GM19324 (cell line): ENCODE data around the gene PPP1R16B.

Source experiments
- ATAC-seq: cut with Tn5 transposase; IDR thresholded peaks from one replicate; pipeline ENCODE4 v1.9.1; 2021; ENCODE audit warnings: mild to moderate bottlenecking, moderate library complexity; ENCODE audit not compliant: unreplicated experiment, low FRiP score

PPP1R16B gene

DNA sequence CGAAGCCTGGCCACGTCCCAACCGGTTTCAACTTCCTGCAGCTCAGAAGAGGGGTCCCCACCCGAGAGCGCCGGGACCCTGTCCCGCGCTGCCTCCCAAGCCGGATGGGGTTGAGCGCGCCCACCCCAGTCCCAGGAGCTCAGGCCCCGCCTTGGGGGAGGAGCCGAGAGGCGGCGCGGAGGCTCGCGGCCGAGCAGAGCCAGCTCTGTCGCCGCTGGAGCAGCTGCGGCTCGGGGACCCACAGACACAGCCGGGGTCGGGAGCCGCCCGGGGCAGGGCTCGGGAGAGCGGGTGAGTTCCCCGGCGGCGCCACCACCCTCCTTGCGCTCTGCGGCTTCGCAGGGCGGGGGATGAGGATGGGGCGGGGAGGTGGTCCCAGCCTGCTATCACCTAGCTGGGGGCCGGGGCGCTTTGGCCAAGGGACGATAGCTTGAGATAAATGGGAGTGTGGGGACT lies at the start of gene PPP1R16B:
TSS of gene PPP1R16B (plus strand) at position 196 of the 456 bp plus-strand sequence. CDS start 30,229 bp downstream, outside the sequence.
- ATAC-seq, result peak; percentile 52

GRCh38 chr20:38757145-38757775 lies 48.2 kb upstream of the PPP1R16B start:
- no peak for ATAC-seq

DNA sequence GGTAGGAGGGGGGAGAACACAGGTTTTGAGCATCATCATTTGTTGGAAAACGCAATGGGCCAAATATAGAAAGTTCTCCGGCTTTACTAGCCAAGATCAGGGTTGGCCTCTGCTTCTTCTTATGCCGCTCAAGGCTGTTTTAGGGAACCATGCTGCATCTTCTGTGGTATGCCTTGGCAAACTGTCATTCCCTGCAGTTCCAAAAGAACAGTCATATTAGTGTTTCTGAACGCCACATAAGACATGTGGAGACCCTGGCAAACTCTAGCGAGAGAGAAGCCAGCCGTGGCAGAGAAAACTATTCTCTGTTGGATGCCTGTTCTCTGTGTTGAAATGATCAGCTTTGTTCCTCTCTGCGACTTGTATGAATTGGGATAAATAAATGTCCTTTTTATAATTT lies 46.4 kb upstream of the PPP1R16B start:
- no peak for ATAC-seq

GRCh38 chr20:38760978-38761377 lies 44.5 kb upstream of the PPP1R16B start:
- ATAC-seq, result no peak

- ATAC-seq, result no peak
Observed at GRCh38 chr20:38762174-38762573, 43.3 kb upstream of the PPP1R16B start.

- no peak for ATAC-seq
Observed at GRCh38 chr20:38763616-38764015, 41.9 kb upstream of the PPP1R16B start.

- ATAC-seq, result no peak
Observed at GRCh38 chr20:38764567-38765318, 40.8 kb upstream of the PPP1R16B start.

GRCh38 chr20:38766071-38766470 lies 39.4 kb upstream of the PPP1R16B start:
- ATAC-seq, result no peak

- no peak for ATAC-seq
Observed at GRCh38 chr20:38769376-38770295, 35.9 kb upstream of the PPP1R16B start.

DNA sequence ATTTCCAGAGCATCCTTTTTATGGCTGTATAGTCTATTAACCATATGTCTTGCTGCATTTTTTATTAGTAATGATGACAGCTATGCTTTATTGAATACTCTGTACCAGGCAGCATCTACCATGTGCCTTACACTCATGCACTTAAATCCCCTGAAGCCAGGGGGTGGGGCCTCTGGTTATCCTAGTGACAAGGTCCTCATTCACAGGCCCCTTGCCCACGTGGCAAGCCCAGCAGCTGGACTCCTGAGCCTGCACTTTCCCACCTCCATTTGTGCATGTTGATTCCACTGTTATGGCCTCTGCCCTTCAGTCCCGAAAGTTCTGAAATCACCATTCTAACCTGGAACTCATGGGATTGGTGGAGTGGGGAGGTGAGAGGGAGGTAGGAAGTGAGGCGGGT lies 35.0 kb upstream of the PPP1R16B start:
- ATAC-seq, result no peak

GRCh38 chr20:38770970-38771369 lies 34.5 kb upstream of the PPP1R16B start:
- ATAC-seq, result no peak

DNA sequence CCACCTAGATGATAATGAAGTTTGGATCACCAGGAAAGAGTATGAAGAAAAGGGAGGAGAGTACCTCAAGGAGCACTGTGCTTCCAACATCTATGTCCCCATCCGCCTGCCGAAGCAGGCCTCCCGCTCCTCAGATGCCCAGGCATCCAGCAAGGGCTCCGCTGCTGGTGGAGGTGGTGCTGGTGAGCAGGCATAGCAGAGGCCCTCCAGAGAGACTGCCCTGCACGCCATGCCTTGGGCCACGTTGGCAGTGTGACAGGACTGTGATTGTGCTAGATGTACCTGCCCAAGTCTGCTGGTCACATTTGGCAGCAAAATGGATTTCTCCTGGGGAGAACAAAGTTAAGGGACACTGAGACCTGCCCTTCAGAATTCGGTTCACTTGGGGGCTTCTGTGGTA lies 33.9 kb upstream of the PPP1R16B start:
- no peak for ATAC-seq

DNA sequence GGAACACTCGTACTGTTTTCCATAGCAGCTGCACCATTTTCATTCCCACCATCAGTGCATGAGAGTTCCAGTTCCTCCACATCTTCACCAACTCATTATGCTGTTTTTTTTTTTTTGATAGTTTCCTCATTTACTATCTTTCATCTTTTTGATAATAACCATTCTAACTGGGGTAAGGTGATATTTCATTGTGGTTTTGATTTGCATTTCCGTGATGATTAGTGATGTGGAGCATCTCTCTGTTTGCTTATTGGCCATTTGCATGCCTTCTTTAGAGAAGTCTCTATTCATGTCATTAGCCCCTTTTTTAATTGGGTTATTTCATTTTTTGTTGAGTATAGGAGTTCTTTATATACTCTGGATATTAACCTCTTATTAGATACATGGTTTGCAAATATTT lies 31.3 kb upstream of the PPP1R16B start:
- no peak for ATAC-seq

GRCh38 chr20:38776363-38776762 lies 29.1 kb upstream of the PPP1R16B start:
- no peak for ATAC-seq

DNA sequence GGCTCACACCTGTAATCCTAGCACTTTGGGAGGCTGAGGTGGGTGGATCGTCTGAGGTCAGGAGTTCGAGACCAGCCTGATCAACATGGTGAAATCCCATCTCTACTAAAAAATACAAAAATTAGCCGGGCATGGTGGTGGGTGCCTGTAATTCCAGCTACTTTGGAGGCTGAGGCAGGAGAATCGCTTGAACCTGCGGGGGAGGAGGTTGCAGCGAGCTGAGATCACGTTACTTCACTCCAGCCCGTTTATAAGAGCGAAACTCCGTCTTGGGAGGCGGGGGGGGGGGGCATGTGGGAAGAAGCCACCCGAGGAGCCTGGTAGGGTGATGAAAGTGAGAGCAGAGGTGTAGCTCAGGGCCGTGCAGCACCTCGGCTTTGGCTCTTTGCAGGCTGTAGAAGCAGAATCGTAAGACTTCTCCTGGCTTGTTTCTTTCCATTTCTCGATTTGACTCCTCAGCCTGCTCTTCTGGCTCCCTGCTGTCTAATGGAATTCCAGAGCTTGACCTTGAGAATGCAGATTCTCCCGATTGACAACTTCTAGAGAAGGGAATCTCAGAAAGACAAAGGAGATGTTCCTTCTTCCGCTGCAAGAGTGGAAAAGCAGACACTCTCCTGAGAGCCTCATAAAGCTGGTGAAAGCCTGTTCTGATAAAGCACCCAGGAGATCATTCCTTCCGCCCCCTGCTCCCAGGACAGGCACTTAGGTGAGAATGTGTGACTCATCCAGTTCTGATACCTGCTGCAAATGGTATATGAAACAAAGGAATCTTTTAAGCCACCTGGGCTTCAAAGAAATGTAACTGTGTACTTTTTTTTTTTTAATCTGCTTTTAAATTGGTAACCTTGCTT lies 26.0 kb upstream of the PPP1R16B start:
- no peak for ATAC-seq

DNA sequence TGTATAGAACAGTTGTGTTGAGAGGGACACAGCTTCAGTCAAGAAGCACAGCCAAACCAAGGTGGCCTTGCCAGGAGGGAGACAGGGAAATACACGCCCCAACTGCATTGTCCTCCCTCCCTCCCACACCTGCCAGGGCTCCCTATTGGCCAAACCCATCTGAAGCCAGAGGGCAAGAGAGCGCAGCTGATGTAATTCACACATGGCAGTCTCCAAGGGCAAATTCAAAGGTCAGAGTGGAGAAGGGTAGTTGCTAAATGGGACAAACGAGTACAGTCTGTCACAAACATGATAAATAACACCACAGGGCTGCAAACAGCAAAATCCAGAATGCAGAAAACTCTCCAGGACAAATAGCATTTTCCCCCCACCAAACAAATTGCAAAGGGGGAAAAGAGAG lies 23.2 kb upstream of the PPP1R16B start:
- ATAC-seq, result no peak

GRCh38 chr20:38787870-38788269 lies 17.6 kb upstream of the PPP1R16B start:
- ATAC-seq, result no peak

DNA sequence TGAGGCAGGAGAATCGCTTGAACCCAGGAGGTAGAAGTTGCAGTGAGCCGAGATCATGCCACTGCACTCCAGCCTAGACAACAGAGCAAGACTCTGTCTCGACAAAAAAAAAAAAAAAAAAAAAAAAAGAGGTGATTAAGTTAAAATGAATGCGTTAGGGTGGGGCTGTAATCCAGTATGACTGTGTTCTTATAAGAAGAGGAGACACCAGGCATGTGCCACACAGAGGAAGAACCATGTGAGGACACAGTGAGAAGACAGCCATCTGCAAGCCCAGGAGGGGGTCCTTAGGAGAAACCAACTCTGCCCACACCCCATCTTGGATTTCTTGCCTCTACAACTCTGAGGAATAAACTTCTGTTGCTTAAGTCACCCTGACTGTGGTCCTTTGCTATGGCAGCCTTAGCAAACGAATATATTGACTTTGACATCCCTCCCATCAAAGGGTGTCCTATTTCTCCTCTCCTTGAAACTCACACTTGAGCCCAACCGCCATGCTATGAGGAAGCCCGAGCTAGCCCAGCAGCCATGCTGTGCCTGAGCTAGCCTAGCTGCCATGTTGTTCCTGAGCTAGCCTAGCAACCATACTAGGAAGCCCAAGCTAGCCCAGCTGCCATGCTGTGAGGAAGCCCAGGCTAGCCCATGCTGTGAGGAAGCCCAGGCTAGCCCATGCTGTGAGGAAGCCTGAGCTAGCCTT lies 15.8 kb upstream of the PPP1R16B start:
- ATAC-seq, result no peak

DNA sequence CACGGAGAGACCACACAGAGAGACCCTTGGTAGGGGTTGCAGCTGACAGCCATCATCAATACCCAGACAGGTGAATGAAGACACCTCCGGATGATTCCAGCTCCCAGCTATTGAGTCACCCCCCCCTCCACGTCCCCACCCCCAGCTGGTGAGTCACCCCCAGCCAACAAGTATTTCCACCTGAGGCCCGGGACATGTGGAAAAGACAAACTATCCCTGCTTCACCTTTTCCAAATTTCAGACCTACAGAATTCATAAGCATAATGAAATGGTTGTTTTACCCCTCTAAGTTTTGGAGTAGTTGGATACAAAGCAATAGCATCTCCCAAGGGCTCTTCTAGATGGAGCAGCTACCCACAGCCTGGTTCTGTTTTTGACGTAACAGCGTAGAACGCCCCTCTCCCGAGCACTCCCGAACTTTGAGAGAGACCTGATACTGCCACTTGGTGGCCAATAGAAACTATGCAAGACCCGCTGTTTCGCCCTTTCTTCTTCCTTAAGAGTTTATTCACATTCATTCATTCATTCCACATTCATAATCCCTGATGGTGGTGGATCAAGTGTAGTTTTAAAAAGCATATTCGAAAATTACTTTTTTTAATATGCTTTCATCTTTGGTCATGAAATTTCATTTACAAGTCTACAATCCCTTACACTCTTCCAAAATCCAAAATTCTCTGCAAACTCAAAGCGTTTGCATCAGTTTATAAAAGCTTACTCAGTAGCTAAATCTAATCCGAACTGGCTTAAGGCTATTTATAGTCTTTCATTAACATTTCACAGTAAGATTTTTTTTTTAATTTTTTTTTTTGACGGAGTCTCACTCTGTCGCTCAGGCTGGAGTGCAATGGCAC lies 15.1 kb upstream of the PPP1R16B start:
- no peak for ATAC-seq
